Osteocyte (in vitro differentiated cells): ENCODE measurements around the gene F10. TPM values are rescaled to one million over a fixed set of nuclear protein-coding genes. Genes with fewer than 3 reads are reported as not detected.
A peak's percentile ranks its signal among the peaks of the same experiment; 100 is the strongest.

Experiments
- DNase-seq: peaks from one replicate; pipeline ENCODE4 v3.0.0; 2021; ENCODE audit warnings: mixed read lengths; ENCODE audit not compliant: unreplicated experiment; ENCODE audit errors: extremely low spot score
- H3K27ac Mint-ChIP-seq: one replicate; pipeline ENCODE4 v1.8.0; 2021; ENCODE audit warnings: mild to moderate bottlenecking, mixed read lengths; ENCODE audit not compliant: unreplicated experiment
- H3K27me3 Mint-ChIP-seq: one replicate; pipeline ENCODE4 v1.8.0; 2021; ENCODE audit warnings: mixed read lengths; ENCODE audit not compliant: unreplicated experiment
- H3K36me3 Mint-ChIP-seq: one replicate; pipeline ENCODE4 v1.8.0; 2021; ENCODE audit warnings: mixed read lengths; ENCODE audit not compliant: unreplicated experiment
- H3K4me1 Mint-ChIP-seq: one replicate; pipeline ENCODE4 v1.8.0; 2021; ENCODE audit warnings: mixed read lengths; ENCODE audit not compliant: unreplicated experiment
- H3K4me3 Mint-ChIP-seq: one replicate; pipeline ENCODE4 v1.8.0; 2021; ENCODE audit warnings: mild to moderate bottlenecking, moderate library complexity, mixed read lengths; ENCODE audit not compliant: unreplicated experiment
- H3K9me3 Mint-ChIP-seq: one replicate; pipeline ENCODE4 v1.8.0; 2021; ENCODE audit warnings: mixed read lengths; ENCODE audit not compliant: unreplicated experiment
- total RNA-seq: library from RNA; stranded (reverse); gene quantifications from 2 replicates; pipeline ENCODE4 v1.2.1, GENCODE V29; 2021
- TF ChIP-seq, protein P1 (sequence below): fragments of 200-600 bp; sonication (generic); IDR thresholded peaks from 2 replicates; pipeline ENCODE4 v1.5.0; 2021; ENCODE audit warnings: antibody characterized with exemption, mild to moderate bottlenecking, moderate library complexity

F10 gene
- total RNA-seq, 1 donor from 2014 or later, result 1.8 TPM

DNA sequence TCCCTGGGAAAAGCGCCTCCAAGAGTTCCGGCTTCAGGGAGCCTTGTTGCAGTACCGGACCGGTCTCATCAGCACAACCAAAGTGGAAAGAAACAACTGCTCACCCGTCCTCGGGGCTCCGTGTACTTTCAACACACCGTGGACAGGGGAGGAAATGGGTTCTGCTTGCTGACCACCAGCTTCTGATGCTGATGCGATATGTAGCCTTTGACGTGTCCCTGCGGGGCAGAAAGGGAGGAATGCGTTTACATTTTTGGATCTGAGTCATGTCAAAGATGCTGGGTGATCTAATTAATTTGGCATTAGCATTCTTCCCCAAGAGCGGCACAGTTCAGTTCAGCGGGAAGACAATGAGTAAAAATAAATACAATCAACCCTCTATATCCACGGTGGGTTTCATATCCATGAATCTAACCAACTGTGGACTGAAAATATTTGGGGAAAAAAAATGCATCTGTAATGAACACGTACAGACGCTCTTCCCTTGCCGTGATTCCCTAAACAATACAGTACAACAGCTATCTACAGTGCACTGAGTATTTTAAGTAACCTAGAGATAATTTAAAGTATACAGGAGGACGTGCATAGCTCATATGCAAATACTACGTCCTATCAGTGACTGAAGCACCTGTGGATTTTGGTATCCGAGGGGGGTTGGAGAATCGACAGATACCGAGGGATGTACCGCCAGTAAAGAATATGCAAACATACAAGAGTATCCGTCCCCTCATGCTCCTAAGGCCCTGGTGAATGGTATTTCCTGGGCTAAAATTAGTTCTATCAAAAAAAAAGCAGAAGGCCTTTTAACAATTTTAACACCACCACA, 55.7 kb downstream of the F10 start:
- Mint-ChIP-seq H3K27me3 (no peaks in the 10 kb centered on the region), H3K36me3 (peaks cover 50% of the 10 kb centered on the region), H3K4me3 (no peak overlapping the region), H3K9me3 (no peaks in the 10 kb centered on the region), H3K27ac (peak overlapping the region; percentile 83), H3K4me1 (peaks cover 52% of the 10 kb centered on the region)
- peak; percentile 71 for DNase-seq
- TF ChIP-seq, protein P1, sequence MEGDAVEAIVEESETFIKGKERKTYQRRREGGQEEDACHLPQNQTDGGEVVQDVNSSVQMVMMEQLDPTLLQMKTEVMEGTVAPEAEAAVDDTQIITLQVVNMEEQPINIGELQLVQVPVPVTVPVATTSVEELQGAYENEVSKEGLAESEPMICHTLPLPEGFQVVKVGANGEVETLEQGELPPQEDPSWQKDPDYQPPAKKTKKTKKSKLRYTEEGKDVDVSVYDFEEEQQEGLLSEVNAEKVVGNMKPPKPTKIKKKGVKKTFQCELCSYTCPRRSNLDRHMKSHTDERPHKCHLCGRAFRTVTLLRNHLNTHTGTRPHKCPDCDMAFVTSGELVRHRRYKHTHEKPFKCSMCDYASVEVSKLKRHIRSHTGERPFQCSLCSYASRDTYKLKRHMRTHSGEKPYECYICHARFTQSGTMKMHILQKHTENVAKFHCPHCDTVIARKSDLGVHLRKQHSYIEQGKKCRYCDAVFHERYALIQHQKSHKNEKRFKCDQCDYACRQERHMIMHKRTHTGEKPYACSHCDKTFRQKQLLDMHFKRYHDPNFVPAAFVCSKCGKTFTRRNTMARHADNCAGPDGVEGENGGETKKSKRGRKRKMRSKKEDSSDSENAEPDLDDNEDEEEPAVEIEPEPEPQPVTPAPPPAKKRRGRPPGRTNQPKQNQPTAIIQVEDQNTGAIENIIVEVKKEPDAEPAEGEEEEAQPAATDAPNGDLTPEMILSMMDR, result no peak

DNA sequence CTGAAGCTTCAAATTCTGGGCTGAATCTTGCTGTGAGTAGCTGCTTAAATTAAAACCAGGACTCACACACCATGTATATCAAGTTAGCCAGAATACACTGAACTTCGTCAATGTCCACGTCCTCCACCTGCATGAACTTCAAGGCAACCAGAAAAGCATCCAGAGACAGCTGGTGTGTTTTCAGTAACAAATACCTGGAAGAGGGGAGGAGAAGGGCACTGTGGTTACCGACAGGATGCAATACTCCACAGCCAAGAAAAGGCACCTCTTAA, 56.2 kb downstream of the F10 start:
- H3K4me3 Mint-ChIP-seq, result no peak overlapping the region
- no peaks in the 10 kb centered on the region for H3K9me3 Mint-ChIP-seq
- peaks cover 57% of the 10 kb centered on the region for H3K4me1 Mint-ChIP-seq
- H3K36me3 Mint-ChIP-seq, result peaks cover 53% of the 10 kb centered on the region
- peak overlapping the region; percentile 83 for H3K27ac Mint-ChIP-seq
- peak; percentile 15 for DNase-seq
- no peaks in the 10 kb centered on the region for H3K27me3 Mint-ChIP-seq
- TF ChIP-seq, protein P1, result no peak

DNA sequence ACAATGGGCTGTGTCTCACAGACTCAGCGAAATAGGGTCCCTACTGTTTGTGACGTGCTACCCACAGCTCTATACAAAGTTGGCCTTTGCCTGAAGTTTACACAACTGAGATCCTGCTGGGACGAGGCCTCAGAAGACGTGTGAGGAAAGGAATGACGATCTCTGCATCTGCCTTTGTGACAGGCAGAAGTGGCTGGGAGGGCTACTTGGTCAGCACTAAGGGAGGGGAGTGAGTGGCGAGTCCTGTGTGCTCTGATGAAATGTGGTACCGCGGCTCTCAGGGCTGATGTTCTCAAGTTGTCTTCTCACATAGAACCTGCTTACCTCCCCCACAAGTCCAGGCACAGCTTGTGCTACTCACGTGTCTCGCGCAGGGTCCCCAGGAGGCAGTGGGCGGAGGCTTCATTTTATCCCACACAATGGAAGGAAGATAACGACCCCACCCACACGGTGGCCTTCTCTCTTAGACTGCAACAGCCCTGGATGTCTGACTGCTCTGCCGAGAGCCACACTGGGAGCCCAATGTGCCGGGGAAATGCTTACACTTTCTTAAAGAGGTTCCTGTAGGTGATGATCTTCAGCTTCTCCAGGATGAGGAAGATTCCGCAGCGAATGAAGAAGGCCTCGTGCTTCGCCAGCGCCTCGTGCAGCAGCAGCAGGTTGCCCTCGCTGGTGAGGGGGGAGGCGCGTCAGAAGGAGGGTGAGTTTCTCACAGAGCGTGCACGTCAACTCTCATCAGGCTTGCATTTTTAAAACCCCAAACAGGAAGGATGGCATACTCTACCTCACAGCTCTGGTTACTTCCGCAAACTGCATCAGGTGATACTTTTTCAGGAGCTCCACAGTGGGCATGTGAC, 57.0 kb downstream of the F10 start:
- DNase-seq, result peak; percentile 62
- H3K27ac Mint-ChIP-seq, result peak overlapping the region; percentile 83
- no peak overlapping the region for H3K4me3 Mint-ChIP-seq
- H3K36me3 Mint-ChIP-seq, result peaks cover 49% of the 10 kb centered on the region
- H3K4me1 Mint-ChIP-seq, result peaks cover 63% of the 10 kb centered on the region
- no peaks in the 10 kb centered on the region for H3K27me3 Mint-ChIP-seq
- H3K9me3 Mint-ChIP-seq, result no peaks in the 10 kb centered on the region
- TF ChIP-seq, protein P1, result no peak

DNA sequence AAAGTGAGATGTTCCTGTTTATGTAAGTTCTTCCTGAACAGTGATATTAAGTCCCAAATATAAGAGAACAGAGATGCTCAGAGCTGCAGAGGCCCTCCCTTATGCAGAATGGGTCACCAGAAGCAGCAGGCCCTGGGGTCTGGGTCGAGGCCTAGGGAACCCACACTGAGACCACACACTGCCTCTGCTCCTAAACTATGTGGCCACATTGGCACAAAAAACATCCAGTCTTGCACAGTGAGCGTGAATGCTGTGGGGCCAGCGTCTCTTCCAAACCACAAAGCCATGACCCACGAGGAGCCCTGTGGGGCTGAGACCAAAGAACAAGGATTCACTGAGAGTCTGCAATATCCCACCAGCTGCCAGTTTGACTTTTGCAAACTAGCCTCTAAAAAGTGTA, 59.4 kb downstream of the F10 start:
- peaks cover 38% of the 10 kb centered on the region for H3K36me3 Mint-ChIP-seq
- DNase-seq, result peak; percentile 79
- TF ChIP-seq, protein P1, result no peak
- peaks cover 77% of the 10 kb centered on the region for H3K4me1 Mint-ChIP-seq
- peak overlapping the region; percentile 54 for H3K27ac Mint-ChIP-seq
- no peak overlapping the region for H3K4me3 Mint-ChIP-seq
- no peaks in the 10 kb centered on the region for H3K9me3 Mint-ChIP-seq
- H3K27me3 Mint-ChIP-seq, result no peaks in the 10 kb centered on the region
